Esophagus muscularis mucosa (tissue), 4 donors: Measurements from ENCODE around the gene PDPN. TPM values are rescaled to one million over a fixed set of nuclear protein-coding genes. Genes with fewer than 3 reads are reported as not detected.

ENCODE experiments used
- DNase-seq: peaks from one replicate; pipeline ENCODE4 v3.0.0-alpha.2; 2017; ENCODE audit errors: extremely low spot score
- H3K27ac ChIP-seq, 4 donors: fragments of 200-600 bp; sonication (generic); replicated peaks in 1 of 4; 1 replicate in 3 of 4; 2 replicates in 1 of 4; pipeline ENCODE4 v1.5.1; 2016 to 2019; ENCODE audit warnings: mild to moderate bottlenecking in 1 of 4
- H3K27me3 ChIP-seq, 4 donors: fragments of 200-600 bp; sonication (generic); one replicate each; pipeline versions ENCODE4 v1.5.1 to v1.6.0; 2016 to 2019
- H3K36me3 ChIP-seq, 4 donors: fragments of 200-600 bp; sonication (generic); one replicate each; pipeline ENCODE4 v1.5.1; 2016 to 2019
- H3K4me1 ChIP-seq, 4 donors: fragments of 200-600 bp; sonication (generic); one replicate each; pipeline ENCODE4 v1.5.1; 2016 to 2019
- H3K4me3 ChIP-seq, 4 donors: fragments of 200-600 bp; sonication (generic); 1 replicate in 2 of 4; 2 replicates in 2 of 4; pipeline ENCODE4 v1.5.1; 2016 to 2019; ENCODE audit warnings: mild to moderate bottlenecking in 4 of 4, moderate library complexity in 1 of 4
- H3K9me3 ChIP-seq, 4 donors: fragments of 200-600 bp; sonication (generic); 1 replicate in 3 of 4; 2 replicates in 1 of 4; pipeline ENCODE4 v1.5.1; 2016 to 2019
- EP300 ChIP-seq: sonication (generic); formaldehyde crosslinking; IDR thresholded peaks from one replicate; pipeline ENCODE4 v1.6.1; 2017; ENCODE audit warnings: antibody characterized with exemption
- POLR2A ChIP-seq: fragments of 450-650 bp; IDR thresholded peaks from one replicate; pipeline ENCODE4 v1.6.1; 2017; ENCODE audit warnings: antibody characterized with exemption, moderate library complexity, mild to moderate bottlenecking, low read depth
- POLR2AphosphoS5 ChIP-seq, 2 donors: sonication (generic); formaldehyde crosslinking; IDR thresholded peaks; one replicate each; pipeline ENCODE4 v1.6.1; 2017; ENCODE audit warnings: antibody characterized with exemption in 2 of 2
- WGBS: methylation state at CpG from one replicate; pipeline ENCODE4 v1.1.5; 2018; 5-methylcytosine and 5-hydroxymethylcytosine counted together
- intact Hi-C: fragments of 100-400 bp; cut with DNase I; formaldehyde crosslinking; loops from one replicate; pipeline ENCODE4 v1.15.1; 2023
- total RNA-seq, 4 donors: library from RNA; depleted of rRNA; stranded (reverse); fragments of >200 nt; gene quantifications; one replicate each; pipeline versions ENCODE4 v1.1.0 to v1.2.1, GENCODE V29; 2016
- TF ChIP-seq, protein P1 (sequence below), 3 experiments: fragments of 200-600 bp in 2 of 3; fragments of 450-650 bp in 1 of 3; sonication (generic) in 2 of 3; IDR thresholded peaks; one replicate each; pipeline ENCODE4 v1.5.1; 2017 to 2019; ENCODE audit warnings: antibody characterized with exemption in 3 of 3, mild to moderate bottlenecking in 2 of 3, moderate library complexity in 1 of 3

The PDPN gene
- total RNA-seq, 4 donors from 2014 or later, result 6.9 to 23.6 (median 17.1) TPM

DNA sequence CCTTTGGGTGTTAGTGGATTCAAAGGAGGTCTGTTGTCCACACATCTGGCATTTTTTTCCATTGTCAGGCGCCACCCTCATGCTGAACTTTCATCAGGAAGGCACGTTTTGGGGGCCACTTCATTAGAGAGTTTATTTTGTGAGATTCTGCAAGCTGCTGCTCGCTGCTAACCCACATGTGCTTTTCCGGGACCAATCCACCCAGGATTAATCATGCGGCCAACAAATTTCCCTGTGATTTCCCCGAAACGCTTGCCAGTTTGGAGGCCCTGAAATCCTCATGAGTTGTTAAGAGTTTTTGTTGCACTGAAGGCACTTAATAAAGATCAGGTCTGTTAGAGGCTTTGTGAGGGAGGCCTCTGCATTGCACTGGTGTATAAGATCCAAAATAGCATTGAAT lies 2.4 kb downstream of the PDPN start:
- H3K27ac ChIP-seq, result peak overlapping the region in 3 of 4 donors; percentile 40 to 73 (median 71)
- WGBS, result 71% methylated on average over 5 of the region's 7 CpGs
- DNase-seq, result no peak

DNA sequence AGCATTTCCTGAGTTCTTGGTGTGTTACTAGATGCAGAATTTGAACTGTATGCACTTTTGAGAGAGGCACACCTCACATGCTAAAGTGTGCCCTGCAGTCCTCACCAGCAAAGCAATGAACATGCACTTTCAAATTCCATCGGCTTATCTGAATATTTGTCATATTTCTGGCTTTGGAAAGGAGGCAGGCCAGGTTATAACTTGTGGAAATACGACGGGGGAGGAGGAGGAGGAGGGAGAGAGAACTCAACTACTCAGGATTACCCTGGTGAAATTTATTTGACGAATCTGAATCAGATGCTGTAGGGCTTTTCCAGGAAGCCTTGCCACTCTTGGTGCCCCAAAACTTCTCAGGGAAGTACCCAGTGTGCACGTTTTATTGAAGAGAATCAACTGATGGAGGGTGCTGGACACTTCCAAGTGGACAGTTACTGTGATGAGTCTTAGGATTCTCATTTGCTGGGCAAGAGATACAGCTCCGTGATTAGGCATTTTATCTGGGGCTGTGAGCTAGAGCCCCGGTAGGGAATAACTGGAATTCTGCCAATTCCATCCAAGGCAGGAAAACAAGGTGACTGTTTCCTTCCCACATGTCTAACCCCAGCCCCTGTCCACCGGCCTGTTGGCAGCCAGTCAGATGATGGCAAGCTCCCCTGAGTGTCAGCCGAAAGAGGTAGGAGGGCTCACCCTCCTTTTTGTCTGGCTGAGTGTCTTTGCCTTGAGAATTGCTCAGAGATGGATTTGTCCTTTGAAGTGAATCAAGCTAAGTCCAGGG lies 3.8 kb downstream of the PDPN start:
- 32% methylated on average over 9 of the region's 9 CpGs for WGBS
- Histone ChIP-seq H3K36me3 (no peaks in the 10 kb centered on the region), H3K9me3 (no peaks in the 10 kb centered on the region), H3K27ac (no peak overlapping the region), H3K4me1 (peaks cover 0 to 14% (median 11%) of the 10 kb centered on the region in 4 donors), H3K27me3 (peaks cover 0 to 55% (median 6%) of the 10 kb centered on the region in 4 donors), H3K4me3 (no peak overlapping the region)
- TF ChIP-seq, protein P1, sequence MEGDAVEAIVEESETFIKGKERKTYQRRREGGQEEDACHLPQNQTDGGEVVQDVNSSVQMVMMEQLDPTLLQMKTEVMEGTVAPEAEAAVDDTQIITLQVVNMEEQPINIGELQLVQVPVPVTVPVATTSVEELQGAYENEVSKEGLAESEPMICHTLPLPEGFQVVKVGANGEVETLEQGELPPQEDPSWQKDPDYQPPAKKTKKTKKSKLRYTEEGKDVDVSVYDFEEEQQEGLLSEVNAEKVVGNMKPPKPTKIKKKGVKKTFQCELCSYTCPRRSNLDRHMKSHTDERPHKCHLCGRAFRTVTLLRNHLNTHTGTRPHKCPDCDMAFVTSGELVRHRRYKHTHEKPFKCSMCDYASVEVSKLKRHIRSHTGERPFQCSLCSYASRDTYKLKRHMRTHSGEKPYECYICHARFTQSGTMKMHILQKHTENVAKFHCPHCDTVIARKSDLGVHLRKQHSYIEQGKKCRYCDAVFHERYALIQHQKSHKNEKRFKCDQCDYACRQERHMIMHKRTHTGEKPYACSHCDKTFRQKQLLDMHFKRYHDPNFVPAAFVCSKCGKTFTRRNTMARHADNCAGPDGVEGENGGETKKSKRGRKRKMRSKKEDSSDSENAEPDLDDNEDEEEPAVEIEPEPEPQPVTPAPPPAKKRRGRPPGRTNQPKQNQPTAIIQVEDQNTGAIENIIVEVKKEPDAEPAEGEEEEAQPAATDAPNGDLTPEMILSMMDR (IDR thresholded peaks at IDR 0.05), result no peak
- TF ChIP-seq EP300 (no peak), POLR2AphosphoS5 (IDR thresholded peaks at IDR 0.05) (no peak), POLR2A (no peak)
- intact Hi-C loops, result no loop called here
- no peak for DNase-seq

More for the DNA sequence above, 2.4 kb downstream of the PDPN start:
- H3K36me3 ChIP-seq, result no peaks in the 10 kb centered on the region
- H3K27me3 ChIP-seq, result peaks cover 0 to 69% (median 6%) of the 10 kb centered on the region in 4 donors
- intact Hi-C loops, result no loop called here
- H3K4me1 ChIP-seq, result peaks cover 0 to 14% (median 11%) of the 10 kb centered on the region in 4 donors
- H3K4me3 ChIP-seq, result peak overlapping the region in 3 of 4 donors; percentile 2 to 53 (median 48)
- no peaks in the 10 kb centered on the region for H3K9me3 ChIP-seq
- TF ChIP-seq, protein P1 (IDR thresholded peaks at IDR 0.05), result no peak
- TF ChIP-seq POLR2AphosphoS5 (IDR thresholded peaks at IDR 0.05) (no peak), EP300 (no peak)

DNA sequence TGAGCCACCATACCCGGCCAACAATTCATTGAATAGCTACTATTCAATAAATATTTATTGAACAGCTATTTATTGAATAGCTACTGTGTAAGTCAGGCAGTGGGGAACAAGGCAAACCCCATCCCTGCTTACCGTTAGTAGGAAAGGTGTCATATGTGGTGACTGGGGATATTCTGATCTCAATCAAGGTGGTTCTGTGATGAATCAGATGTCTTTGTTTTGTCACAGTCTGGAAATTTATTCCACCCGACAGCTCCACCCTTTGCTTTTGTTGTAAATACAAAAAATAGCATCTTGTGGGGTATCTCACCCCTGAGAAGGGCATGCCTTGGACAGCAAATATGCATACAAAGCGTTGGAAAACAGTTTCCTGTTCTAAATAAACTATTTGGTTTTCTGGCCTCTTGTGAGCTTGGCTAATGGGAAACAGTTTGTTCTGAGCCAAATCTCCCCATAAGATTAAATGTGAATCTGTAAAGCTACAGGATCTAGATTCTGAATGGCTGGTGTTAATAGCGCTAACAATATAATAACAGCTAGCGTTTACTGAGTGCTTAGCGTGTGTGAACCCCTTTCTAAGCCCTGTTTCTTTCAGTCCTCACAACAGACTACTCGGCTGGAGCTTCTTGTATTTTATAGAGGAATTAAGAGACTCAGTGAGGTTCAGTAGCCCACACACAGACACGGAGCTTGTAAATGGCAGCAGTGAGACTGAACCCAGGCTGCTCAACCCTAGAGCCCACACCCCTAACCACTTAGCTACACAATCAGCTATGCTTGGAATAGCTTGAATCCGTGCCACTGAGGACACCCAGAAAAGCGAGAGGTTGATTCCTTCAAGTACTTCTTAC lies 5.5 kb downstream of the PDPN start:
- Histone ChIP-seq H3K36me3 (no peaks in the 10 kb centered on the region), H3K27me3 (peaks cover 0 to 42% (median 0%) of the 10 kb centered on the region in 4 donors), H3K9me3 (no peaks in the 10 kb centered on the region), H3K27ac (no peak overlapping the region), H3K4me1 (peaks cover 6 to 15% (median 12%) of the 10 kb centered on the region in 4 donors), H3K4me3 (no peak overlapping the region)
- DNase-seq, result no peak
- 82% methylated on average over 11 of the region's 11 CpGs for WGBS
- TF ChIP-seq EP300 (no peak), POLR2A (no peak), POLR2AphosphoS5 (IDR thresholded peaks at IDR 0.05) (no peak)
- TF ChIP-seq, protein P1 (IDR thresholded peaks at IDR 0.05), result no peak
- intact Hi-C loops, result no loop called here

DNA sequence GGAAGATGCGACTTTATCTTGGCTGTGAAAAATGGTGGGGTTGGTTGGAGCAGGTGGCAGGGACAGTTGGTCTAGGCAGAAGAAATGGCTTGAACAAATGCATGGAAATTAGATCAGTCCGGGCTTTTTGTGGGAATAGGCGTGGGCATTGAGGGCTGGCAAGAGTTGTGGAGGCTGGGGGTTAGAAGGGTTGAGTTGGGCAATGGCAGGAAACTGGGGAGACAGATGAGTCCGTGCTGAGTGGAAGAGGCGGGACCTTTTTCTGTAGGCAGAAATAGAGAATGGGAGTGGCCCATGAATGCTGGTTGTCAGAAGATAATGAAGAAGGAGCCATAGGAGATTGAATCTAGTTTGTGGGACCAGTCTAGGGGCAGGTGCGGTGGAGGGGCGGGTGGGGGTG lies 6.9 kb downstream of the PDPN start:
- H3K27me3 ChIP-seq, result peaks cover 0 to 36% (median 0%) of the 10 kb centered on the region in 4 donors
- intact Hi-C loops, result no loop called here
- no peak overlapping the region for H3K4me3 ChIP-seq
- peaks cover 7 to 17% (median 13%) of the 10 kb centered on the region in 4 donors for H3K4me1 ChIP-seq
- WGBS, result 79% methylated on average over 7 of the region's 7 CpGs
- H3K27ac ChIP-seq, result no peak overlapping the region
- H3K9me3 ChIP-seq, result no peaks in the 10 kb centered on the region
- no peak for DNase-seq
- H3K36me3 ChIP-seq, result no peaks in the 10 kb centered on the region
- no peak for TF ChIP-seq POLR2A
- TF ChIP-seq POLR2AphosphoS5 (IDR thresholded peaks at IDR 0.05), result no peak
- TF ChIP-seq, protein P1 (IDR thresholded peaks at IDR 0.05), result no peak
- no peak for TF ChIP-seq EP300
